ENCODE data around the gene PGBD1. TPM values are rescaled to one million over a fixed set of nuclear protein-coding genes. Genes with fewer than 3 reads are reported as not detected.

Gene PGBD1
- total RNA-seq, 1 donor: 0.52 TPM

Other genes starting within 250 kb of the PGBD1 start
- gene ZNF165, start 201.0 kb upstream of the PGBD1 start, total RNA-seq: 2.1 TPM
- 10.2 TPM for gene ZSCAN16, start 157.0 kb upstream of the PGBD1 start, total RNA-seq
- gene ZKSCAN8, start 139.7 kb upstream of the PGBD1 start, total RNA-seq: 22.6 TPM
- 6.7 TPM for gene ZSCAN9, start 56.3 kb upstream of the PGBD1 start, total RNA-seq
- 0.84 TPM for gene ZKSCAN4, start 29.3 kb upstream of the PGBD1 start, total RNA-seq
- gene NKAPL, start 22.3 kb upstream of the PGBD1 start, total RNA-seq: 0.21 TPM
- 12.4 TPM for gene ZSCAN26, start 14.4 kb upstream of the PGBD1 start, total RNA-seq
- gene ZSCAN31, start 54.6 kb downstream of the PGBD1 start, total RNA-seq: 1.3 TPM
- gene ZKSCAN3, start 68.4 kb downstream of the PGBD1 start, total RNA-seq: 0.52 TPM
- 4.6 TPM for gene ZSCAN12, start 118.2 kb downstream of the PGBD1 start, total RNA-seq
- gene ZSCAN23, start 161.9 kb downstream of the PGBD1 start, total RNA-seq: 0.73 TPM
- gene GPX6, start 234.2 kb downstream of the PGBD1 start, total RNA-seq: not detected
- not detected for gene GPX5, start 244.3 kb downstream of the PGBD1 start, total RNA-seq

All from mononuclear cell (primary cell).